Liver (tissue), 9 donors: ENCODE measurements around the gene SMPDL3B. TPM values are rescaled to one million over a fixed set of nuclear protein-coding genes. Genes with fewer than 3 reads are reported as not detected.

Experiments
- DNase-seq: peaks from one replicate; pipeline ENCODE4 v3.0.0-alpha.2; 2017; ENCODE audit warnings: low spot score
- H3K27ac ChIP-seq, 2 donors: one replicate each; pipeline ENCODE4 v1.7.0; 2013; ENCODE audit warnings: inconsistent platforms in 2 of 2, low read length in 2 of 2, control low read depth in 1 of 2, low read depth in 1 of 2, mild to moderate bottlenecking in 1 of 2
- H3K27me3 ChIP-seq, 4 donors: one replicate each; pipeline versions ENCODE4 v1.6.1 to v1.7.0; 2013; ENCODE audit warnings: low read length in 3 of 4, inconsistent platforms in 1 of 4, mild to moderate bottlenecking in 1 of 4, moderate library complexity in 1 of 4; ENCODE audit not compliant: control insufficient read depth in 4 of 4, insufficient read depth in 4 of 4
- H3K36me3 ChIP-seq, 4 donors: one replicate each; pipeline versions ENCODE4 v1.6.1 to v1.7.0; 2013; ENCODE audit warnings: low read length in 3 of 4, mild to moderate bottlenecking in 3 of 4, low read depth in 1 of 4, moderate library complexity in 1 of 4; ENCODE audit not compliant: control insufficient read depth in 4 of 4, insufficient read depth in 3 of 4
- H3K4me1 ChIP-seq, 4 donors: one replicate each; pipeline versions ENCODE4 v1.6.1 to v1.7.0; 2013; ENCODE audit warnings: low read length in 3 of 4, mild to moderate bottlenecking in 3 of 4, moderate library complexity in 1 of 4; ENCODE audit not compliant: control insufficient read depth in 4 of 4, insufficient read depth in 4 of 4
- H3K4me3 ChIP-seq, 3 donors: one replicate each; pipeline versions ENCODE4 v1.6.1 to v1.7.0; 2013; ENCODE audit warnings: low read length in 3 of 3, control low read depth in 1 of 3, low read depth in 1 of 3, mild to moderate bottlenecking in 1 of 3
- H3K9ac ChIP-seq, 2 donors: one replicate each; pipeline ENCODE4 v1.7.0; 2013; ENCODE audit warnings: low read length in 2 of 2, mild to moderate bottlenecking in 2 of 2, moderate library complexity in 2 of 2, control low read depth in 1 of 2, low read depth in 1 of 2
- H3K9me3 ChIP-seq, 4 donors: one replicate each; pipeline versions ENCODE4 v1.6.1 to v1.7.0; 2013; ENCODE audit warnings: low read length in 3 of 4; ENCODE audit not compliant: control insufficient read depth in 4 of 4
- ATF3 ChIP-seq: IDR thresholded peaks from 2 replicates; pipeline ENCODE4 v1.6.1; 2016; ENCODE audit warnings: antibody characterized with exemption
- CTCF ChIP-seq: fragments of 150-350 bp; IDR thresholded peaks from 2 replicates; pipeline ENCODE4 v1.5.1; 2017; ENCODE audit warnings: improper control_type of control experiment, low read depth, low read length; ENCODE audit not compliant: missing input control
- EGR1 ChIP-seq, 2 donors: IDR thresholded peaks; 2 replicates each; pipeline ENCODE4 v1.6.1; 2016 to 2018; ENCODE audit warnings: antibody characterized with exemption in 2 of 2, low read depth in 2 of 2
- FOXA1 ChIP-seq: IDR thresholded peaks from 2 replicates; pipeline ENCODE4 v1.6.1; 2016; ENCODE audit warnings: antibody characterized with exemption
- FOXA2 ChIP-seq: IDR thresholded peaks from 2 replicates; pipeline ENCODE4 v1.6.1; 2016; ENCODE audit warnings: antibody characterized with exemption
- GABPA ChIP-seq, 2 donors: IDR thresholded peaks in 1 of 2; conservative IDR thresholded peaks in 1 of 2; 2 replicates each; pipeline ENCODE4 v1.6.1; 2016; ENCODE audit warnings: antibody characterized with exemption in 2 of 2, mild to moderate bottlenecking in 1 of 2, moderate library complexity in 1 of 2
- HNF4A ChIP-seq, 2 donors: conservative IDR thresholded peaks; 2 replicates each; pipeline ENCODE4 v1.6.1; 2016; ENCODE audit warnings: antibody characterized with exemption in 2 of 2, mild to moderate bottlenecking in 2 of 2
- HNF4G ChIP-seq: IDR thresholded peaks from 2 replicates; pipeline ENCODE4 v1.6.1; 2016; ENCODE audit warnings: antibody characterized with exemption
- JUND ChIP-seq, 2 donors: IDR thresholded peaks; 2 replicates each; pipeline ENCODE4 v1.6.1; 2016; ENCODE audit warnings: antibody characterized with exemption in 2 of 2
- MAX ChIP-seq: IDR thresholded peaks from 2 replicates; pipeline ENCODE4 v1.6.1; 2016; ENCODE audit warnings: antibody characterized with exemption
- RAD21 ChIP-seq, 2 donors: IDR thresholded peaks; 2 replicates each; pipeline ENCODE4 v1.6.1; 2016; ENCODE audit warnings: antibody characterized with exemption in 2 of 2, mild to moderate bottlenecking in 2 of 2
- REST ChIP-seq: IDR thresholded peaks from 2 replicates; pipeline ENCODE4 v1.6.1; 2016; ENCODE audit warnings: antibody characterized with exemption, mild to moderate bottlenecking
- RXRA ChIP-seq, 2 donors: IDR thresholded peaks; 2 replicates each; pipeline ENCODE4 v1.6.1; 2017 to 2018; ENCODE audit warnings: antibody characterized with exemption in 2 of 2, mild to moderate bottlenecking in 1 of 2
- SP1 ChIP-seq: IDR thresholded peaks from 2 replicates; pipeline ENCODE4 v1.6.1; 2018; ENCODE audit warnings: antibody characterized with exemption, mild to moderate bottlenecking
- TAF1 ChIP-seq: conservative IDR thresholded peaks from 2 replicates; pipeline ENCODE4 v1.6.1; 2016; ENCODE audit warnings: antibody characterized with exemption, mild to moderate bottlenecking
- YY1 ChIP-seq: IDR thresholded peaks from 2 replicates; pipeline ENCODE4 v1.6.1; 2016; ENCODE audit warnings: antibody characterized with exemption, mild to moderate bottlenecking
- ZBTB33 ChIP-seq: IDR thresholded peaks from 2 replicates; pipeline ENCODE4 v1.6.1; 2016; ENCODE audit warnings: antibody characterized with exemption
- WGBS: extraction: QIAGEN DNeasy Blood & Tissue Kit; methylation state at CpG from one replicate; pipeline ENCODE4 v1.1.7; 2013; 5-methylcytosine and 5-hydroxymethylcytosine counted together
- polyA plus RNA-seq, 2 donors: library from polyadenylated mRNA; stranded (reverse) in 1 of 2; unstranded in 1 of 2; fragments of 200-250 nt in 1 of 2; fragments of >200 nt in 1 of 2; fragmentation: Nextera tagmentation in 1 of 2; extraction: Ambion mirVana in 1 of 2; gene quantifications; one replicate each; pipeline versions ENCODE4 v1.2.1 to v1.2.3, GENCODE V29; 2013 to 2015
- total RNA-seq, 2 donors: library from RNA; depleted of rRNA; stranded (reverse); fragments of >200 nt; gene quantifications; one replicate each; pipeline ENCODE4 v1.2.3, GENCODE V29; 2014
- donor health status: healthy.
- donor health status: healthy.
- donor health status: healthy.
- donor health status: healthy.
- donor health status: healthy.

SMPDL3B gene
- total and polyA plus RNA-seq, 4 donors = 0.24 to 0.37 (median 0.32) TPM

- WGBS = 94% methylated on average over 3 of the region's 3 CpGs
These were observed 46.3 kb downstream of the SMPDL3B start for GRCh38 chr1:27981145-27981544.

GRCh38 chr1:27990920-27991537 is 56.2 kb downstream of the SMPDL3B start:
- Histone ChIP-seq H3K4me3 (no peak overlapping the region), H3K36me3 (peaks cover 2 to 46% (median 33%) of the 10 kb centered on the region in 4 donors), H3K4me1 (no peaks in the 10 kb centered on the region), H3K9ac (no peak overlapping the region), H3K27ac (no peak overlapping the region), H3K27me3 (no peaks in the 10 kb centered on the region), H3K9me3 (no peaks in the 10 kb centered on the region)
- 95% methylated on average over 3 of the region's 3 CpGs for WGBS
- no peak for DNase-seq
- TF ChIP-seq FOXA2 (no peak), GABPA (IDR thresholded peaks at IDR 0.05 in 1 of 2, conservative IDR thresholded peaks at IDR 0.05 in 1 of 2) (no peak), YY1 (no peak), MAX (no peak), TAF1 (no peak), JUND (IDR thresholded peaks at IDR 0.05) (no peak), HNF4A (conservative IDR thresholded peaks at IDR 0.05) (no peak), REST (no peak), RXRA (IDR thresholded peaks at IDR 0.05) (no peak)

More at GRCh38 chr1:27981145-27981544, 46.3 kb downstream of the SMPDL3B start:
- Histone ChIP-seq H3K9ac (no peak overlapping the region), H3K36me3 (peaks cover 5 to 10% (median 7%) of the 10 kb centered on the region in 4 donors), H3K9me3 (no peaks in the 10 kb centered on the region), H3K4me3 (no peak overlapping the region), H3K27ac (no peak overlapping the region), H3K4me1 (peaks cover 0 to 4% (median 0%) of the 10 kb centered on the region in 4 donors), H3K27me3 (no peaks in the 10 kb centered on the region)
- no peak for DNase-seq
- TF ChIP-seq CTCF (no peak), TAF1 (no peak), ATF3 (no peak), YY1 (no peak), GABPA (IDR thresholded peaks at IDR 0.05 in 1 of 2, conservative IDR thresholded peaks at IDR 0.05 in 1 of 2) (no peak), RAD21 (IDR thresholded peaks at IDR 0.05) (no peak), RXRA (IDR thresholded peaks at IDR 0.05) (no peak), HNF4G (no peak), HNF4A (conservative IDR thresholded peaks at IDR 0.05) (no peak), FOXA2 (no peak), EGR1 (IDR thresholded peaks at IDR 0.05; ENCODE audit: low read depth in 2 of 2) (no peak), ZBTB33 (no peak), MAX (no peak), FOXA1 (no peak), SP1 (no peak), JUND (IDR thresholded peaks at IDR 0.05) (no peak)
